Upper lobe of right lung (tissue), 1 donor: ENCODE measurements around the gene MTRFR. TPM values are rescaled to one million over a fixed set of nuclear protein-coding genes. Genes with fewer than 3 reads are reported as not detected.
A peak's percentile ranks its signal among the peaks of the same experiment; 100 is the strongest.

ENCODE experiments used
- ATAC-seq: fragments of 200-7000 bp; cut with Tn5 transposase; one replicate; pipeline ENCODE4 v1.9.1; 2020; ENCODE audit warnings: mild to moderate bottlenecking, moderate library complexity
- DNase-seq: peaks from one replicate; pipeline ENCODE4 v3.0.0-alpha.2; 2020
- H3K27ac ChIP-seq: fragments of 200-600 bp; one replicate; pipeline ENCODE4 v1.8.0; 2022
- H3K27me3 ChIP-seq: fragments of 200-600 bp; one replicate; pipeline ENCODE4 v1.8.0; 2022; ENCODE audit warnings: mild to moderate bottlenecking
- H3K36me3 ChIP-seq: fragments of 200-600 bp; one replicate; pipeline ENCODE4 v1.8.0; 2022
- H3K4me1 ChIP-seq: fragments of 200-600 bp; one replicate; pipeline ENCODE4 v1.8.0; 2022
- H3K4me3 ChIP-seq: fragments of 200-600 bp; one replicate; pipeline ENCODE4 v1.8.0; 2022; ENCODE audit warnings: mild to moderate bottlenecking
- H3K9me3 ChIP-seq: fragments of 200-600 bp; one replicate; pipeline ENCODE4 v1.8.0; 2022
- intact Hi-C: fragments of 100-400 bp; cut with DNase I; formaldehyde crosslinking; loops from one replicate; pipeline ENCODE4 v1.11.0; 2022
- total RNA-seq: library from RNA; stranded (reverse); fragmentation: NEBNext Ultra II Directional; extraction: Animal tissue kit (Norgen Biotek cat#: 25700); gene quantifications from one replicate; pipeline ENCODE4 v1.2.1, GENCODE V29; 2021
- TF ChIP-seq, protein P1 (sequence below): fragments of 200-600 bp; IDR thresholded peaks from one replicate; pipeline ENCODE4 v1.8.0; 2022; ENCODE audit warnings: antibody characterized with exemption
- donor health status: DM: no; HTN: yes; CAD: no; lungs with severe emphysema.

Gene MTRFR
- total RNA-seq, 1 donor from 2014 or later = 13.3 TPM

GRCh38 chr12:123271001-123271668 is 37.9 kb downstream of the MTRFR start:
- TF ChIP-seq, protein P1, sequence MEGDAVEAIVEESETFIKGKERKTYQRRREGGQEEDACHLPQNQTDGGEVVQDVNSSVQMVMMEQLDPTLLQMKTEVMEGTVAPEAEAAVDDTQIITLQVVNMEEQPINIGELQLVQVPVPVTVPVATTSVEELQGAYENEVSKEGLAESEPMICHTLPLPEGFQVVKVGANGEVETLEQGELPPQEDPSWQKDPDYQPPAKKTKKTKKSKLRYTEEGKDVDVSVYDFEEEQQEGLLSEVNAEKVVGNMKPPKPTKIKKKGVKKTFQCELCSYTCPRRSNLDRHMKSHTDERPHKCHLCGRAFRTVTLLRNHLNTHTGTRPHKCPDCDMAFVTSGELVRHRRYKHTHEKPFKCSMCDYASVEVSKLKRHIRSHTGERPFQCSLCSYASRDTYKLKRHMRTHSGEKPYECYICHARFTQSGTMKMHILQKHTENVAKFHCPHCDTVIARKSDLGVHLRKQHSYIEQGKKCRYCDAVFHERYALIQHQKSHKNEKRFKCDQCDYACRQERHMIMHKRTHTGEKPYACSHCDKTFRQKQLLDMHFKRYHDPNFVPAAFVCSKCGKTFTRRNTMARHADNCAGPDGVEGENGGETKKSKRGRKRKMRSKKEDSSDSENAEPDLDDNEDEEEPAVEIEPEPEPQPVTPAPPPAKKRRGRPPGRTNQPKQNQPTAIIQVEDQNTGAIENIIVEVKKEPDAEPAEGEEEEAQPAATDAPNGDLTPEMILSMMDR = peak; percentile 33
- Histone ChIP-seq H3K27ac (peak overlapping the region; percentile 78), H3K9me3 (no peaks in the 10 kb centered on the region), H3K27me3 (no peaks in the 10 kb centered on the region), H3K4me1 (peaks cover 33% of the 10 kb centered on the region), H3K36me3 (no peaks in the 10 kb centered on the region), H3K4me3 (peak overlapping the region; percentile 69)
- ATAC-seq = peak; percentile 82
- intact Hi-C loops = no loop called here
- peak; percentile 90 for DNase-seq

- Histone ChIP-seq H3K9me3 (no peaks in the 10 kb centered on the region), H3K36me3 (no peaks in the 10 kb centered on the region), H3K27ac (no peak overlapping the region), H3K27me3 (no peaks in the 10 kb centered on the region), H3K4me3 (no peak overlapping the region), H3K4me1 (peaks cover 28% of the 10 kb centered on the region)
- DNase-seq (peak; percentile 23), ATAC-seq (no peak)
- TF ChIP-seq, protein P1 = no peak
- intact Hi-C loops = no loop called here
Observed at GRCh38 chr12:123273166-123273565, 39.9 kb downstream of the MTRFR start.

GRCh38 chr12:123278101-123278627 is 44.9 kb downstream of the MTRFR start:
- TF ChIP-seq, protein P1 = no peak
- Histone ChIP-seq H3K9me3 (no peaks in the 10 kb centered on the region), H3K27me3 (no peaks in the 10 kb centered on the region), H3K4me1 (no peaks in the 10 kb centered on the region), H3K4me3 (no peak overlapping the region), H3K36me3 (no peaks in the 10 kb centered on the region), H3K27ac (peak overlapping the region; percentile 58)
- intact Hi-C loops = no loop called here
- ATAC-seq (peak; percentile 15), DNase-seq (no peak)

GRCh38 chr12:123280971-123281370 is 47.7 kb downstream of the MTRFR start:
- Histone ChIP-seq H3K27ac (no peak overlapping the region), H3K9me3 (no peaks in the 10 kb centered on the region), H3K4me3 (no peak overlapping the region), H3K36me3 (no peaks in the 10 kb centered on the region), H3K4me1 (no peaks in the 10 kb centered on the region), H3K27me3 (no peaks in the 10 kb centered on the region)
- intact Hi-C loops = no loop called here
- no peak for DNase-seq
- TF ChIP-seq, protein P1 = no peak
- ATAC-seq = no peak

- no peak for ATAC-seq
- no peaks in the 10 kb centered on the region for H3K36me3 ChIP-seq
- no peaks in the 10 kb centered on the region for H3K9me3 ChIP-seq
- H3K27ac ChIP-seq = no peak overlapping the region
- no peak overlapping the region for H3K4me3 ChIP-seq
- intact Hi-C loops = no loop called here
- H3K4me1 ChIP-seq = no peaks in the 10 kb centered on the region
- peak; percentile 22 for DNase-seq
- no peaks in the 10 kb centered on the region for H3K27me3 ChIP-seq
- TF ChIP-seq, protein P1 = no peak
Observed at GRCh38 chr12:123282111-123282510, 48.9 kb downstream of the MTRFR start.
